HepG2 (cell line): Measurements from ENCODE around the gene TNS1. TPM values are rescaled to one million over a fixed set of nuclear protein-coding genes. Genes with fewer than 3 reads are reported as not detected.

ENCODE experiments used
- ATAC-seq: fragments of 200-7000 bp; cut with Tn5 transposase; 3 replicates; pipeline ENCODE4 v1.9.1; 2020; ENCODE audit warnings: mild to moderate bottlenecking, moderate library complexity
- BruUV-seq: library from RNA; stranded (reverse); fragments of 400-500 nt; replicated peaks from 2 replicates; lab custom pipeline; 2021; lab: Mats Ljungman, UMichigan
- CTCF ChIA-PET: fragments of 300-600 bp; formaldehyde crosslinking; extraction: SDS; loops from one replicate; lab custom pipeline; 2021; ENCODE audit warnings: low total read pairs, inconsistent platforms, low intra/inter-chr PET ratio; lab: Yijun Ruan, JAX
- POLR2A ChIA-PET: fragments of 350-600 bp; sonication (Branson Sonifier 250); formaldehyde crosslinking; loops from one replicate; lab custom pipeline; 2020; ENCODE audit warnings: antibody characterized with exemption, inconsistent platforms; lab: Yijun Ruan, JAX
- DNase-seq: peaks from one replicate; pipeline ENCODE4 v3.0.0-alpha.2; 2015; ENCODE audit warnings: low spot score
- FAIRE-seq: peaks from 3 replicates; lab custom pipeline; 2011; peaks lifted over from hg19 to GRCh38; lab: Jason Lieb, UNC
- H2AFZ ChIP-seq: one replicate; pipeline ENCODE4 v1.6.1; 2011; ENCODE audit warnings: low read length, inconsistent platforms
- H3K27ac ChIP-seq: fragments of 300-600 bp; 3 replicates; pipeline ENCODE4 v1.8.0; 2011; ENCODE audit warnings: mixed run types, mild to moderate bottlenecking, mixed read lengths, low read length, inconsistent platforms; ENCODE audit not compliant: insufficient read depth; ENCODE audit errors: extremely low read length
- H3K27me3 ChIP-seq, 2 experiments: fragments of 200-600 bp in 1 of 2; 2 replicates in 1 of 2; 3 replicates in 1 of 2; pipeline versions ENCODE4 v1.6.0 to v1.8.0; 2011; ENCODE audit warnings: low read length in 2 of 2, mild to moderate bottlenecking in 2 of 2, moderate library complexity in 2 of 2, inconsistent platforms in 1 of 2; ENCODE audit not compliant: insufficient read depth in 2 of 2, control insufficient read depth in 1 of 2
- H3K36me3 ChIP-seq, 2 experiments: fragments of 200-600 bp in 1 of 2; replicated peaks in 1 of 2; 2 replicates in 1 of 2; 3 replicates in 1 of 2; pipeline versions ENCODE4 v1.5.1 to v1.8.0; 2011; ENCODE audit warnings: low read length in 2 of 2, inconsistent platforms in 1 of 2; ENCODE audit not compliant: insufficient read depth in 2 of 2, control insufficient read depth in 1 of 2
- H3K4me1 ChIP-seq: 2 replicates; pipeline ENCODE4 v1.5.1; 2012; ENCODE audit warnings: low read length, inconsistent platforms; ENCODE audit not compliant: insufficient read depth
- H3K4me2 ChIP-seq: 2 replicates; pipeline ENCODE4 v1.6.0; 2011; ENCODE audit warnings: low read depth, low read length, inconsistent platforms
- H3K4me3 ChIP-seq, 3 experiments: fragments of 200-600 bp in 1 of 3; sonication (generic), shearing (Covaris generic) in 1 of 3; replicated peaks in 1 of 3; 2 replicates each; pipeline ENCODE4 v1.5.1; 2011 to 2016; ENCODE audit warnings: low read length in 3 of 3, inconsistent platforms in 2 of 3, low read depth in 2 of 3, mild to moderate bottlenecking in 2 of 3, control low read depth in 1 of 3, mixed read lengths in 1 of 3; ENCODE audit not compliant: insufficient read depth in 1 of 3
- H3K79me2 ChIP-seq: one replicate; pipeline ENCODE4 v1.6.1; 2011; ENCODE audit warnings: low read length, inconsistent platforms; ENCODE audit not compliant: insufficient read depth
- H3K9ac ChIP-seq: 2 replicates; pipeline ENCODE4 v1.6.0; 2011; ENCODE audit warnings: mild to moderate bottlenecking, low read depth, low read length, inconsistent platforms; ENCODE audit not compliant: insufficient read depth
- H3K9me3 ChIP-seq: 2 replicates; pipeline ENCODE4 v1.5.1; 2012; ENCODE audit warnings: mild to moderate bottlenecking, low read length
- H4K20me1 ChIP-seq: 2 replicates; pipeline ENCODE4 v1.6.0; 2011; ENCODE audit warnings: inconsistent platforms, mild to moderate bottlenecking, low read length, moderate library complexity; ENCODE audit not compliant: insufficient read depth
- CREB1 ChIP-seq, 2 experiments: fragments of 450-650 bp in 1 of 2; IDR thresholded peaks; 2 replicates each; pipeline ENCODE4 v1.6.1; 2016 to 2017; ENCODE audit warnings: control low read depth in 1 of 2, mild to moderate bottlenecking in 1 of 2, missing compliant biosample characterization in 1 of 2, missing genetic modification characterization in 1 of 2
- FOSL1 ChIP-seq: sonication (generic); formaldehyde crosslinking; IDR thresholded peaks from 2 replicates; pipeline ENCODE4 v1.9.0; 2021; ENCODE audit warnings: missing genetic modification reagents, borderline replicate concordance
- MEIS1 ChIP-seq: sonication (generic); formaldehyde crosslinking; IDR thresholded peaks from 2 replicates; pipeline ENCODE4 v1.9.0; 2021; ENCODE audit warnings: mild to moderate bottlenecking, missing genetic modification reagents, moderate library complexity, borderline replicate concordance
- MIER2 ChIP-seq: IDR thresholded peaks from 2 replicates; pipeline ENCODE4 v1.6.1; 2016; ENCODE audit warnings: missing biosample characterization, missing genetic modification reagents
- SMAD9 ChIP-seq: sonication (generic); formaldehyde crosslinking; IDR thresholded peaks from 2 replicates; pipeline ENCODE4 v1.5.1; 2020; ENCODE audit warnings: mild to moderate bottlenecking, missing genetic modification reagents
- ZNF614 ChIP-seq: IDR thresholded peaks from 2 replicates; pipeline ENCODE4 v1.6.1; 2018; ENCODE audit warnings: missing biosample characterization, missing genetic modification reagents, inconsistent platforms, borderline replicate concordance
- ZNF777 ChIP-seq: sonication (generic); formaldehyde crosslinking; IDR thresholded peaks from 2 replicates; pipeline ENCODE4 v1.4.0; 2020; ENCODE audit warnings: missing genetic modification reagents
- WGBS: methylation state at CpG from one replicate; pipeline ENCODE4 v1.1.6; 2017; ENCODE audit warnings: low lambda C conversion rate; 5-methylcytosine and 5-hydroxymethylcytosine counted together
- in situ Hi-C: cut with HindIII; loops from 2 replicates; pipeline ENCODE4 v1.10.0; 2017; ENCODE audit warnings: low pct_unique_long_range_greater_than_20kb; ENCODE audit not compliant: extremely low pct_ligation_motif_present
- intact Hi-C: fragments of 100-400 bp; cut with micrococcal nuclease; formaldehyde crosslinking; loops from one replicate; pipeline ENCODE4 v1.10.0; 2022; ENCODE audit not compliant: unreplicated experiment
- polyA plus RNA-seq, 8 experiments: library from polyadenylated mRNA; depleted of rRNA in 3 of 8; stranded (reverse) in 7 of 8; unstranded in 1 of 8; fragments of >200 nt; fragmentation: Illumina TruSeq in 4 of 8; extraction: Trizol in 4 of 8; gene quantifications; 2 replicates each; pipeline versions ENCODE4 v1.2.1 to v1.2.3, GENCODE V29; 2011 to 2016; ENCODE audit warnings: low read depth in 4 of 8, missing spikeins in 1 of 8, mixed read lengths in 1 of 8; ENCODE audit not compliant: insufficient read depth in 1 of 8
- total RNA-seq, 5 experiments: library from RNA; depleted of rRNA; stranded (reverse); fragments of >200 nt; fragmentation: Illumina TruSeq; extraction: Trizol; gene quantifications; 2 replicates each; pipeline ENCODE4 v1.2.3, GENCODE V29; 2016; ENCODE audit warnings: low read depth in 1 of 5
- TF ChIP-seq, protein P1 (sequence below): sonication (generic); formaldehyde crosslinking; IDR thresholded peaks from 2 replicates; pipeline ENCODE4 v1.4.0; 2020; ENCODE audit warnings: missing genetic modification reagents
- TF ChIP-seq, protein P2 (sequence below): sonication (generic); formaldehyde crosslinking; IDR thresholded peaks from 2 replicates; pipeline ENCODE4 v1.8.1; 2023; ENCODE audit warnings: mild to moderate bottlenecking, inconsistent platforms, moderate library complexity, missing genetic modification reagents, borderline replicate concordance
- TF ChIP-seq, protein P3 (sequence below): sonication (generic); formaldehyde crosslinking; IDR thresholded peaks from 2 replicates; pipeline ENCODE4 v1.4.0; 2020; ENCODE audit warnings: missing genetic modification reagents

The TNS1 gene
- total and polyA plus RNA-seq, 2 of the 13 experiments (the other 11 are each of a cell fraction or from before 2014, with no cell fraction given), result 1.9 to 118 TPM

DNA sequence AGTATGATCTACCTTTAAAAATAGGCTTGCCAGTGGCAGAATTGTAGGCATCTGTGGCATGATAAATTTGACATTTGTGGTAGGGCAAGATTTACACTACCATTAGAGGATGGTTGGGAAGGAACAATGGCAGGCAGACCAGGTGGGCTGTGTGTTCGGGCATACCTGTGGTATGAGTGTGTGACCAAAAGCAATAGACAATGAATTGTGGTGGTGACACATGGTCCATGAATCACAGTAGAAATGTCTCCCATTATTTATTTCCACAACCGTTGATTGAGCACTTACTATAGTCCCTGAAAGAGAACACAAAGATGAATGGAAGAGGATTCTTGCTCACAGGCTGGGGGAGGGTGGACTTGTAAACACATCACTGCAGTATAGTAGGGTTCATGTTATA lies 36.4 kb upstream of the TNS1 start (continued):
- TF ChIP-seq, protein P1, sequence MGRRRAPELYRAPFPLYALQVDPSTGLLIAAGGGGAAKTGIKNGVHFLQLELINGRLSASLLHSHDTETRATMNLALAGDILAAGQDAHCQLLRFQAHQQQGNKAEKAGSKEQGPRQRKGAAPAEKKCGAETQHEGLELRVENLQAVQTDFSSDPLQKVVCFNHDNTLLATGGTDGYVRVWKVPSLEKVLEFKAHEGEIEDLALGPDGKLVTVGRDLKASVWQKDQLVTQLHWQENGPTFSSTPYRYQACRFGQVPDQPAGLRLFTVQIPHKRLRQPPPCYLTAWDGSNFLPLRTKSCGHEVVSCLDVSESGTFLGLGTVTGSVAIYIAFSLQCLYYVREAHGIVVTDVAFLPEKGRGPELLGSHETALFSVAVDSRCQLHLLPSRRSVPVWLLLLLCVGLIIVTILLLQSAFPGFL (CRISPR knock-in tag), result no peak

DNA sequence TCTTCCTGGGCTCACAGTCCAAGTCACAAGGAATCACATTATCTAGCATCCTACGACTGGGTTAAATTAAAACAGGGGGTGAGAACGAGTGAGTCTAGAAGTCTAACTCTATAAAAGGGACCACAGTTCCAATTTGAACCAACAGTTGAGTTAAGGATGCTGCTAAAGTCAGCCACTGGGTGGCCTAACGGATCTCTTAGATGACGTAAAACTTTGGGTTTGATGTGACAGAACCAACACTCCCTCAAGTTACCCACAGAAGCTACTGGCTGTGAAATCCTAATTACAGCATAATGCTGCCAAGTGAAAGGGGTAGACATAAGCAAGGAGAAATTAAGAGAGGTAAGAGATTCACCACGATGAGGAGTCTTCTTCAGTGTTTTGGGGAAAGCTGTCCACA lies 33.6 kb upstream of the TNS1 start:
- Histone ChIP-seq H2AFZ (no peak overlapping the region), H3K4me3 (no peak overlapping the region), H3K36me3 (no peaks in the 10 kb centered on the region), H3K27me3 (peaks cover 8 to 51% of the 10 kb centered on the region in 2 experiments; a peak in 4 of 5 replicates), H3K27ac (no peak overlapping the region), H4K20me1 (no peaks in the 10 kb centered on the region), H3K4me2 (no peak overlapping the region), H3K9me3 (no peaks in the 10 kb centered on the region), H3K4me1 (peaks cover 8% of the 10 kb centered on the region), H3K9ac (no peak overlapping the region), H3K79me2 (no peaks in the 10 kb centered on the region)
- 4% methylated on average over 5 of the region's 5 CpGs for WGBS
- in situ Hi-C loops (no loop called here), intact Hi-C loops (no loop called here)
- ATAC-seq (no peak), DNase-seq (no peak), FAIRE-seq (no peak)
- CTCF ChIA-PET, result interaction anchor here (1.0 kb wide), 1 partner anchor 251 kb away, joined by 4 read pairs; no protein-coding TSS in a partner anchor
- no TSS peak for BruUV-seq
- POLR2A ChIA-PET, result no interaction called here
- TF ChIP-seq CREB1 (IDR thresholded peaks at IDR 0.05) (peak; percentile 46; the same call in 1 of the 2 replicates), CREB1 (CRISPR knock-in tag; IDR thresholded peaks at IDR 0.05) (no peak), MEIS1 (CRISPR knock-in tag) (no peak)

DNA sequence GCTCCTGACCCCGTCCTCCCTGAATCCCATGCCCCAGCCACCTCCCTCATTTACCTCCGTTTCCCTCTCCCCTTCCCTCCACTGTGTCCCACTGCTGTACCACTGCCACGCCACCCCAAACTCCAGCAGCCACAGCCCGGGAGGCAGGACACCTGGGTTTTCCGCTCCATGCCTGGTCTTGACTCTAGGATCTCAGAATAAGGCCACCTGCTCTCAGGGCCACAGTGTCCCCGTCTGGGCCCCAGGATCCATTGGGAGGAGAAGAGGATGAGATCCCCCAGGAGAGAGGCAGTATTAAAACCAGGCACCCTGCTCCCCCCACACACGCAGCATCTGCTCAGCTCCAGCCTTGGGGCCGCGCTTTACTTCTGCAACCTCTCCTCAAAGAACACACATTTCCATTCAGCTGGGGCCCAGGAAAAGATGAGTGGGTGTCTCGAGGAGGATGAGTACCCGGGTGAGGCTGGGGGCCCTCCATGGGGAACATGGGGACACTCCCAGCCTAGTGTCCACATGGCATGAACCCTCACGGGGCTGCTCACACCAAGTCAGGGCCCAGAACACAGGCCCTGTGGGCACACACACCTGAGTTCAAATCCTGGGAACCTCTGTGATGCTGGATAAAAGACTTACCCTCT lies 32.8 kb upstream of the TNS1 start:
- in situ Hi-C loops, result no loop called here
- POLR2A ChIA-PET, result no interaction called here
- peaks cover 8 to 57% of the 10 kb centered on the region in 2 experiments; a peak in 4 of 5 replicates for H3K27me3 ChIP-seq
- H3K4me3 ChIP-seq, result no peak overlapping the region
- DNase-seq, result no peak
- no peak for FAIRE-seq
- H3K9ac ChIP-seq, result no peak overlapping the region
- no peak overlapping the region for H3K27ac ChIP-seq
- H3K4me1 ChIP-seq, result peaks cover 8% of the 10 kb centered on the region
- H4K20me1 ChIP-seq, result no peaks in the 10 kb centered on the region
- intact Hi-C loops, result no loop called here
- WGBS, result 25% methylated on average over 11 of the region's 12 CpGs
- no peaks in the 10 kb centered on the region for H3K9me3 ChIP-seq
- H3K36me3 ChIP-seq, result no peaks in the 10 kb centered on the region
- H2AFZ ChIP-seq, result no peak overlapping the region
- no peak for ATAC-seq
- no peaks in the 10 kb centered on the region for H3K79me2 ChIP-seq
- no TSS peak for BruUV-seq
- CTCF ChIA-PET, result interaction anchor here (0.8 to 2.5 kb wide), 2 partner anchors 246 to 249 kb away, joined by 3 to 21 read pairs; no protein-coding TSS in a partner anchor
- H3K4me2 ChIP-seq, result peak overlapping the region; percentile 58; the same call in 1 of the 2 replicates
- no peak for TF ChIP-seq ZNF777 (CRISPR knock-in tag)
- no peak for TF ChIP-seq ZNF614
- TF ChIP-seq MIER2 (CRISPR knock-in tag), result no peak
- no peak for TF ChIP-seq SMAD9
- TF ChIP-seq, protein P2, sequence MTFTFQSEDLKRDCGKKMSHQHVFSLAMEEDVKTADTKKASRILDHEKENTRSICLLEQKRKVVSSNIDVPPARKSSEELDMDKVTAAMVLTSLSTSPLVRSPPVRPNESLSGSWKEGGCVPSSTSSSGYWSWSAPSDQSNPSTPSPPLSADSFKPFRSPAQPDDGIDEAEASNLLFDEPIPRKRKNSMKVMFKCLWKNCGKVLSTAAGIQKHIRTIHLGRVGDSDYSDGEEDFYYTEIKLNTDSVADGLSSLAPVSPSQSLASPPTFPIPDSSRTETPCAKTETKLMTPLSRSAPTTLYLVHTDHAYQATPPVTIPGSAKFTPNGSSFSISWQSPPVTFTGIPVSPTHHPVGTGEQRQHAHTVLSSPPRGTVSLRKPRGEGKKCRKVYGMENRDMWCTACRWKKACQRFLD (CRISPR knock-in tag), result no peak
- TF ChIP-seq, protein P3, sequence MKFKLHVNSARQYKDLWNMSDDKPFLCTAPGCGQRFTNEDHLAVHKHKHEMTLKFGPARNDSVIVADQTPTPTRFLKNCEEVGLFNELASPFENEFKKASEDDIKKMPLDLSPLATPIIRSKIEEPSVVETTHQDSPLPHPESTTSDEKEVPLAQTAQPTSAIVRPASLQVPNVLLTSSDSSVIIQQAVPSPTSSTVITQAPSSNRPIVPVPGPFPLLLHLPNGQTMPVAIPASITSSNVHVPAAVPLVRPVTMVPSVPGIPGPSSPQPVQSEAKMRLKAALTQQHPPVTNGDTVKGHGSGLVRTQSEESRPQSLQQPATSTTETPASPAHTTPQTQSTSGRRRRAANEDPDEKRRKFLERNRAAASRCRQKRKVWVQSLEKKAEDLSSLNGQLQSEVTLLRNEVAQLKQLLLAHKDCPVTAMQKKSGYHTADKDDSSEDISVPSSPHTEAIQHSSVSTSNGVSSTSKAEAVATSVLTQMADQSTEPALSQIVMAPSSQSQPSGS (CRISPR knock-in tag), result no peak
- no peak for TF ChIP-seq FOSL1 (CRISPR knock-in tag)
